ENCODE data around the gene ATG5.
A peak's percentile ranks its signal among the peaks of the same experiment; 100 is the strongest.

The ATG5 gene

GRCh38 chr6:106177786-106178185 is 147.8 kb downstream of the ATG5 start:
- DNase-seq: no peak

GRCh38 chr6:106173124-106173879 is 152.3 kb downstream of the ATG5 start:
- no peak for DNase-seq

- DNase-seq: no peak
These were observed 155.3 kb downstream of the ATG5 start for GRCh38 chr6:106170030-106170791.

- no peak for DNase-seq
These were observed 156.0 kb downstream of the ATG5 start for GRCh38 chr6:106169517-106169916.

GRCh38 chr6:106168097-106168888 is 157.3 kb downstream of the ATG5 start:
- no peak for DNase-seq

GRCh38 chr6:106167096-106167814 is 158.3 kb downstream of the ATG5 start:
- no peak for DNase-seq

GRCh38 chr6:106165885-106166485 is 159.6 kb downstream of the ATG5 start:
- no peak for DNase-seq

GRCh38 chr6:106163966-106164877 is 161.3 kb downstream of the ATG5 start:
- DNase-seq: peak; percentile 9

- DNase-seq: peak; percentile 13
These were observed 162.1 kb downstream of the ATG5 start for GRCh38 chr6:106163446-106163965.

GRCh38 chr6:106162921-106163320 is 162.6 kb downstream of the ATG5 start:
- DNase-seq: no peak

- DNase-seq: no peak
These were observed 163.7 kb downstream of the ATG5 start for GRCh38 chr6:106161893-106162292.

GRCh38 chr6:106161311-106161874 is 164.2 kb downstream of the ATG5 start:
- no peak for DNase-seq

- no peak for DNase-seq
These were observed 165.4 kb downstream of the ATG5 start for GRCh38 chr6:106160189-106160588.

- DNase-seq: no peak
These were observed 166.0 kb downstream of the ATG5 start for GRCh38 chr6:106159531-106159940.

- no peak for DNase-seq
These were observed 166.7 kb downstream of the ATG5 start for GRCh38 chr6:106158816-106159215.

GRCh38 chr6:106156863-106157262 is 168.7 kb downstream of the ATG5 start:
- no peak for DNase-seq

- DNase-seq: no peak
These were observed 169.1 kb downstream of the ATG5 start for GRCh38 chr6:106156413-106156812.

GRCh38 chr6:106155219-106155830 is 170.2 kb downstream of the ATG5 start:
- no peak for DNase-seq

GRCh38 chr6:106154326-106154725 is 171.2 kb downstream of the ATG5 start:
- no peak for DNase-seq

GRCh38 chr6:106152952-106153351 is 172.6 kb downstream of the ATG5 start:
- DNase-seq: no peak

All from T-helper 9 cell (primary cell).